Choroid plexus epithelial cell (primary cell): ENCODE results near the gene WNT10A.

ENCODE experiments used
- DNase-seq: peaks from one replicate; pipeline ENCODE4 v3.0.0-alpha.2; 2010; ENCODE audit warnings: low read depth
- H3K4me3 ChIP-seq: 2 replicates; pipeline ENCODE4 v1.5.1; 2011; ENCODE audit warnings: low read depth, mild to moderate bottlenecking, control low read depth, low read length, moderate library complexity
- TF ChIP-seq, protein P1 (sequence below): conservative IDR thresholded peaks from 2 replicates; pipeline ENCODE4 v1.5.1; 2011; ENCODE audit warnings: low read depth, mild to moderate bottlenecking, control low read depth, inconsistent platforms, low read length, moderate library complexity

Gene WNT10A

DNA sequence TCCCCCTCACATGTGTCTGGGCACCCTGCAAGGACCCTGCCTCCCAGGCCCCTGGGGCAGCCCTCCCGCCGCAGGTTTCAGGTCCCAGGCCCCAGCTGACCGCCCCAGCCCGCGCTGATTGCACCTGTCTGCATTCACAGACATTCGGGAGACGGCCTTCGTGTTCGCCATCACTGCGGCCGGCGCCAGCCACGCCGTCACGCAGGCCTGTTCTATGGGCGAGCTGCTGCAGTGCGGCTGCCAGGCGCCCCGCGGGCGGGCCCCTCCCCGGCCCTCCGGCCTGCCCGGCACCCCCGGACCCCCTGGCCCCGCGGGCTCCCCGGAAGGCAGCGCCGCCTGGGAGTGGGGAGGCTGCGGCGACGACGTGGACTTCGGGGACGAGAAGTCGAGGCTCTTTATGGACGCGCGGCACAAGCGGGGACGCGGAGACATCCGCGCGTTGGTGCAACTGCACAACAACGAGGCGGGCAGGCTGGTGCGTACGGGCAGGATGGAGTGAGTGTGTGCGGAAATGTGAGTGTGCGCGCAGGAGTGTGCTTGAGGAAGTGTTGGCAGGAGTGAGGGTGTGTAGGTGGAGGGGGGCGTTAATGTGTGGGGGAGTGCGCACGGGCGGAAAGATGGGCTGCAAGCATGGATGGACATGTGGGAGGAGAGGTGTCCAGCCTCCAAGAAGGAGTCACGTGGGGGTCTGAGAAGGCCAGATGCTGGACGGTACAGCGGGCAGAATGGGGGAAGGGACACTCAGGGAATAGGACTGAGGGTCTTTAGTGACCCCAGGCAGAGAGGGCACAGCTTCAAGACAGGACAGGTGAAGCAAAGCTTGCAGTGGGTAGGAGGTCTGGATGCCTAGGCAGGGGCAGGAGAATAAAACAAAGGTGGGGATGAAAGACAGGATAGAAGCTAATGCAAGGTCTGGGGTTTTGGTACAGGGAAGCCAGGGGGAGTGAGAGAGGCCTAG lies 9.0 kb upstream of the WNT10A start:
- DNase-seq, result no peak
- no peak overlapping the region for H3K4me3 ChIP-seq
- TF ChIP-seq, protein P1, sequence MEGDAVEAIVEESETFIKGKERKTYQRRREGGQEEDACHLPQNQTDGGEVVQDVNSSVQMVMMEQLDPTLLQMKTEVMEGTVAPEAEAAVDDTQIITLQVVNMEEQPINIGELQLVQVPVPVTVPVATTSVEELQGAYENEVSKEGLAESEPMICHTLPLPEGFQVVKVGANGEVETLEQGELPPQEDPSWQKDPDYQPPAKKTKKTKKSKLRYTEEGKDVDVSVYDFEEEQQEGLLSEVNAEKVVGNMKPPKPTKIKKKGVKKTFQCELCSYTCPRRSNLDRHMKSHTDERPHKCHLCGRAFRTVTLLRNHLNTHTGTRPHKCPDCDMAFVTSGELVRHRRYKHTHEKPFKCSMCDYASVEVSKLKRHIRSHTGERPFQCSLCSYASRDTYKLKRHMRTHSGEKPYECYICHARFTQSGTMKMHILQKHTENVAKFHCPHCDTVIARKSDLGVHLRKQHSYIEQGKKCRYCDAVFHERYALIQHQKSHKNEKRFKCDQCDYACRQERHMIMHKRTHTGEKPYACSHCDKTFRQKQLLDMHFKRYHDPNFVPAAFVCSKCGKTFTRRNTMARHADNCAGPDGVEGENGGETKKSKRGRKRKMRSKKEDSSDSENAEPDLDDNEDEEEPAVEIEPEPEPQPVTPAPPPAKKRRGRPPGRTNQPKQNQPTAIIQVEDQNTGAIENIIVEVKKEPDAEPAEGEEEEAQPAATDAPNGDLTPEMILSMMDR, result no peak

DNA sequence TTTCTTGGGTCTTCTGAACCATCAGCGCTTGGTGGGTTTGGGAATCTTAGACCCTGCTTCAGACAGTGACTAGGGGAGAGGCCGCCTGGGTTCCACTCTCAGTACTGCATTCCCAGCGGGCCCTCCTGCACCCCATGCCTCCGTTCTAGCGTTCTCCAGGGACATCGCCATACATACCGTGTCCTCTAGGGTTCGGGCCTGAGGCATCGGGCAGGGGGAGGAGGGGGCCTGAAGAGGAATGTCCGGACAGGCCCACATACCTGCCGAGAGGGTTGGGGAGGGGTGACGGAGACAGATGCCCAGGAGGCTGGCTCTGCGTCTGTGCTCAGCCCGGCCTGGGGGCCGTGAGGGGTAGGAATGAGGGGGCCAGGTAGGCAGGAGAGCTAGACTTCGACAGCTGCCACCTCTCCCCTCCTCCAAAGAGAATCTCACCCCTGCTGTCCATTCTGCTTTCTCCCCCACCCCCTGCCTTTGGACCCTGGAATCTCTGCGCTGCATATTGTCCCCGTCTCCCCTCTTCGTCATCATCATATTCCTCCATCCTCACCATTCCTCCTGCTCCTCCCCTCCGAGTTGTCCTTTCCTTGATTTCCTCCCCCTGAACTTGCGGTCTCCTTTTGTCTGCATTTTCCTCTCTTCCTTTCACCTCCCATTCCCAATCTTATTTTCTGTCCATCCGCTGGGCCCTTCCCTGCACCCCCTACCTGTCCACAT lies 7.8 kb upstream of the WNT10A start:
- no peak overlapping the region for H3K4me3 ChIP-seq
- TF ChIP-seq, protein P1, result no peak
- no peak for DNase-seq

DNA sequence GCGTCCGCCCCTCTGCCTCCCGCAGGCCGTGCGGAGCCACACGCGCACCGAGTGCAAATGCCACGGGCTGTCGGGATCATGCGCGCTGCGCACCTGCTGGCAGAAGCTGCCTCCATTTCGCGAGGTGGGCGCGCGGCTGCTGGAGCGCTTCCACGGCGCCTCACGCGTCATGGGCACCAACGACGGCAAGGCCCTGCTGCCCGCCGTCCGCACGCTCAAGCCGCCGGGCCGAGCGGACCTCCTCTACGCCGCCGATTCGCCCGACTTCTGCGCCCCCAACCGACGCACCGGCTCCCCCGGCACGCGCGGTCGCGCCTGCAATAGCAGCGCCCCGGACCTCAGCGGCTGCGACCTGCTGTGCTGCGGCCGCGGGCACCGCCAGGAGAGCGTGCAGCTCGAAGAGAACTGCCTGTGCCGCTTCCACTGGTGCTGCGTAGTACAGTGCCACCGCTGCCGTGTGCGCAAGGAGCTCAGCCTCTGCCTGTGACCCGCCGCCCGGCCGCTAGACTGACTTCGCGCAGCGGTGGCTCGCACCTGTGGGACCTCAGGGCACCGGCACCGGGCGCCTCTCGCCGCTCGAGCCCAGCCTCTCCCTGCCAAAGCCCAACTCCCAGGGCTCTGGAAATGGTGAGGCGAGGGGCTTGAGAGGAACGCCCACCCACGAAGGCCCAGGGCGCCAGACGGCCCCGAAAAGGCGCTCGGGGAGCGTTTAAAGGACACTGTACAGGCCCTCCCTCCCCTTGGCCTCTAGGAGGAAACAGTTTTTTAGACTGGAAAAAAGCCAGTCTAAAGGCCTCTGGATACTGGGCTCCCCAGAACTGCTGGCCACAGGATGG lies 7.1 kb upstream of the WNT10A start:
- H3K4me3 ChIP-seq, result no peak overlapping the region
- TF ChIP-seq, protein P1, result no peak
- DNase-seq, result no peak

DNA sequence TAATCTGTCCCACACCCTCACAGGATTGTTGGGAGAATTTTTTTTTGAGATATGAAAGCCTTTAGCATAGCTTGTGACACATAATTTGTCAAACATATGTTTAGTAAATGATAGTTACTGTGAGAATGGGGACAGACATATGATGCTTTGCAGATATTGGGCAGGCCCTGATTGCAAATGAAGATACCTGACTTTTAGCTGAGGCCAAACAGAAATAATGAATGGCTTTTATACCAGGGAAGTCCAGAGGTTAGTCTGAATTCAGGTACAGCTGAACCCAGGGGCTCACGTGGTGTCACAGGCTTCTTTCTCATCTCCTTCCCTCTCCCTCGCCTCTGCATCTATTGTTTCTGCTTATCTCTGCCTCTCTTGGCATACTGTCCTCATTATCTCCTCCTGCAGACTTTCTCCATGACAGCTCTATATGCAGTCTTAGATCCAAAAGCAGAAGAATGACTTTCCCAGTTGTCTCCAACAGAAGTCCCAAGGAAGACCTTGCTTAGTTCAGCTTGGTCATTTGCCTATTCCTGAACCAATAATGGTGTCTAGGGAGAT lies 4.9 kb upstream of the WNT10A start:
- DNase-seq, result no peak
- no peak overlapping the region for H3K4me3 ChIP-seq
- TF ChIP-seq, protein P1, result no peak

DNA sequence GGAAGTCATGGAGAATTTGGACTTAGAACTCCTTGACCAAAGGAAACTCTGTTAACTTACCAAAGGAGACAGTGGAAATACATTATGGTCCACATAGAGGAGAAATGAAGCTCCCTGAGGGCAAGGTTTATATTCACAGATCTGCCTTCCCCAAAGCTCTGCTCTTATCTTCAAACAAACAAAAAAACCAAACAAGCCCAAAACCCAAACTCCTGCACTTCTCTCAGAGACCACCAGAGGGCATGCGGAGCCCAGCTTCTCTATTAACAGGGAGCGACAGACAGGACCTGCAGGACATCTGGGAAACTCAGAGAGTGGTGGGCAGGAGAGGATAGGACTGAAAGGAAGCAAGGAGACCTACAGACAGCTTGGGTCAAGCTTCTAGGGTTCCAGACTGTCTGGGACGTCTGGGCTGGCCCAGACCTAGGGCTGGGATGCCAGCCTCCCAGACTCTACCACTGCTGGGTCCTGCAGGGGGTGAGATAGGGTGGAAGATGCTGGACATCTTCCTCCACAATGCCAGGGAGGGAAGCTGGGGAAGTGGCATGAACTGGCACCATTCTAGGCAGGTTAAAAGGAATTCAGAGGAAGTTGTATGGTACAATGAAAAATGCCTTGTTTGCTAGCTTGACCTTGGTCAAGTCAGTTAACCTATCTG lies 4.0 kb upstream of the WNT10A start:
- TF ChIP-seq, protein P1, result peak; percentile 96

DNA sequence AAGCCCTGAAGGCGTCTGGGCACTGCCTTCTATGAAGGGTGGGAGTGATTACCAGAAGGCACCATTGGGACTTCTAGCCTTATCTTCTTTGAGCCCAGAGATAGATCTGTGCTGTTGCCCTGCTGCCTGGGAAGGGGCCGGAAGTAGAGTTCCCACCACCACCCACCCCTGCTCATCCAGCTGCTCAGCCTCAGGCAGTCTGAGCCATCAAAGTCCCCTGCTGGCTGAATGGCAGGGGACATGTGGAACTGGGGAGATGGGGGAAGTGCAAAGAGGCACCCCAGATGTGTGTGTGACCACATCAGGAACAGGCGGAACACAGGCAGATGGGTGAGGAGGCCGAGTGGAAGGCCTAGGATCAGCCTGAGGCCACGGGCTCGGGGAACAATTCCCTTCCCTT lies 3.3 kb upstream of the WNT10A start:
- no peak for DNase-seq
- no peak overlapping the region for H3K4me3 ChIP-seq
- TF ChIP-seq, protein P1, result no peak

More for the DNA sequence above, 4.0 kb upstream of the WNT10A start:
- DNase-seq, result peak; percentile 77
- no peak overlapping the region for H3K4me3 ChIP-seq
